GM19351 (cell line): ENCODE results near the gene BABAM2.

Source experiments
- ATAC-seq: cut with Tn5 transposase; IDR thresholded peaks from one replicate; pipeline ENCODE4 v1.9.1; 2021; ENCODE audit warnings: mild to moderate bottlenecking, moderate library complexity; ENCODE audit not compliant: unreplicated experiment

Gene BABAM2

DNA sequence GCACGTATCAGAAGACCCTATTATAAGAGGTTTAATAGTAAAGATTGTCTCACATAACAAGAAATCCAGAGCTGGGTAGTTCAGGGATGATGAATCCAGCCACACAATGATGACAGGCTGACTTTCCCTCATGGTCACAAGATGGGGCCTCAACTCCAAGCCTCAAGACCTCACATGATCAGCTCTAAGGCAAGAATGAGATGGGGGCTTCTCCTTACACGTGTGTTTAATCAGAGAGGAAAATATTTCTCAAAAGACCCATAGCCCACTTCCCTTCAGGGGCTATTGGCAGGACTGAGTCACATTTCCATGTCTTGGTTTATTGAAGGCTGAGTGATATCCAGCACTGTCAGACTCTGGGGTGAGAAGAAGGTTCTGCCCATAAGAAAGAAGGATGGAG is 402.0 kb downstream of the BABAM2 start:
- no peak for ATAC-seq

DNA sequence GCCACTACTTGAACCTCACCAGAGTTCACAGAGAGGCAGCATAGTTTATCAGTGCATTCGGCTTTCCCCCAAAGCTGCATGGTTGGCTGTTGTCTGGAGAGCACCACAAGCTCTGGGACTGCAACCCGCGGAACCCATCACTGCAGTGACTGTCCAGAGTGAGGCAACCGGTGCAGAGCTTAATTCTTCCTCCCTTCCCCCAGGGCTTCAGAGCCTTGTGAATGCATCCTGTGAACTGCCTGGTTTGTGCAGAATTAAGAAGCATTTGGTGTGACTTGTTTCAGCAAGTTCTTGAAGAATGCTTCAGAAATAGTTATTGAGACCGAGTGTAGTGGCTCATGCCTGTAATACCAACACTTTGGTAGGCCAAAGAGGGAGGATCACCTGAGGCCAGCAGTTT is 402.9 kb downstream of the BABAM2 start:
- no peak for ATAC-seq

DNA sequence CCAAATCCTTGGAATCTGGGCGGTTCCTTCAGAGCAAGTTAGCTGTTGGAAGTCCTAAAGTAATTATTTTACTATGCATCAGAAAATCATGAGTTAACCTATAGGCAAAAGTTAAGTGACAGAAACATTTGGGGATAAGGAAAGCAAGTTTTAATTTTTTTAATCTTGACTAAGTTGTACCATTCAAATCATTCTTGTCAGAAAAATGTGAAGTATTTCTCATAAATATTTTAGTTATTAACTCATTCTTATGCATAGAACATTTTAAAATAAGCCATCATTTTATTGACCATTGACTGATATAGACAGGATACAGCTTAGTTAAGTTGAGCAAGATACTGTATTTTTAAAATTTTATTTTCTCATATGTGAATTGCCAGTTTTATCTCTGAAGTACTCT is 403.9 kb downstream of the BABAM2 start:
- no peak for ATAC-seq

DNA sequence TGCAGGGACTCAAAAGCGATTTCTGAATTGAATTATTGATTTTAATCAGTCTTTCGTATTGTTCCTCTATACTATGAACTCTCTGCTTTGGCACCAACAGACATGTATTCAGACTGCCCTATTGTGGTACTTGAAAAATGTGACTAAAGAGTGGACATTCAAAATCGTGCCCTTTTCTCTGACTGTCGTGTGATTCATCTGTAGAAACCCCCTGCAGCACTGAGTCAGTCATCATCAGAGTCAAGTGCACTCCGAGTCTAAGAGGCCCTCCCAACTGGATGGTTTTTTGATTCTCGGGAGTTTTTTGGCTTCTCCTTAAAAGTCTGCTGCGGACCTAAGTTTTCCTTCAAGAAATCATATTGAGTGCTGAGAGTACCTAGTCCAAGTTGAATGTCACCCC is 405.7 kb downstream of the BABAM2 start:
- ATAC-seq, result no peak

DNA sequence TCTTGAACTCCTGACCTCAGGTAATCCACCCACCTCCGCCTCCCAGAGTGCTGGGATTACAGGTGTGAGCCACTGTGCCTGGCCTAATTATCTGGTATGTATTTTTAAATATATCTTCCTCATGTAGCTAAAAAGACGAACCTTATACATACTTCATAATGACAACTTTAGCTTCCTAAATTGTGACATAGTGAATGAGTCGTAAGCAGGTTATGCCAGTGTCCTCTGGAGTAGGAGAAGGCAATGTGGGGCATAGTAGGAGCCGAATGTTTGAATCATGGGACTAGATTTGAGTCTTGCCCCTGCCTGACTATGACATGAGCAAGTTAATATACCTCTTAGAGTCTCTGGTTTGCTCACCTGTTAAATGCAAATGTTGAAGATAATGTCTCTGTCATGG is 406.4 kb downstream of the BABAM2 start:
- ATAC-seq, result no peak

- ATAC-seq, result no peak
Observed at GRCh38 chr2:28297531-28297930, 407.0 kb downstream of the BABAM2 start.

DNA sequence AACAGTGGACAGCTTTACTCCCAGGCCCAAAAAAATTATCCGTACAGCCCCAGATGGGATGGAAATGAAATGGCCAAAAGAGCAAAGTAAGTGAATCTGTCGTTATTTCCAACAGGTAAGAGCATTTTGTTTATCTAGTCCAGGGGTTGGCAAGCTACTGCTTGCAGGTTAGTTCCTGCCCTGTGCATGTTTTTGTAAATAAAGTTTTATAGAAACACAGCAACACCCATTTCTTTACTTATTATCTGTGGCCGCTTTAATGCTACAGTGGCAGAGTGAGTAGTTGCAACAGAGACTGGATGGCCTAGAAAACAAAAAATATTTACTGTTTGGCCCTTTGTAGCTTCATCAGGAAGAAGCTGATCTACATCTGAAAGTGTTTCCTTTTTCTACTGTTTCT is 407.9 kb downstream of the BABAM2 start:
- ATAC-seq, result no peak

- no peak for ATAC-seq
Observed at GRCh38 chr2:28300485-28301341, 410.2 kb downstream of the BABAM2 start.

DNA sequence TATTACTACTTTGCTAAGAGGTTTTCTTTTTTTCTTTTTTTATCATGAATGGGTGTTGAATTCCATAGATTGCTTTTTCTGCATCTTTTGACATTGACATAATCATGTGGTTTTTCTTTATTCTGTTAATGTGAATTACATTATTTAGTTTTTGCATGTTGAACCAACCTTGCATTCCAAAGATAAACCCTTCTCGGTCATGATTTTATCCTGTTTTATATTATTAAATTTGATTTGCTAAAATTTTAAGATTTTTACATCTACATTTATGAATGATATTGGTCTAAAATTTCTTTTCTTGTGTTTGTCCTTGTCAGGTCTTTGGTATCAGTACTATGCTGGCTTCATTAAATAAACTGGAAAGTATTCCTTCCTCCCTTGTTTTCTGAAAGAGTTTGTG is 414.7 kb downstream of the BABAM2 start:
- ATAC-seq, result no peak

DNA sequence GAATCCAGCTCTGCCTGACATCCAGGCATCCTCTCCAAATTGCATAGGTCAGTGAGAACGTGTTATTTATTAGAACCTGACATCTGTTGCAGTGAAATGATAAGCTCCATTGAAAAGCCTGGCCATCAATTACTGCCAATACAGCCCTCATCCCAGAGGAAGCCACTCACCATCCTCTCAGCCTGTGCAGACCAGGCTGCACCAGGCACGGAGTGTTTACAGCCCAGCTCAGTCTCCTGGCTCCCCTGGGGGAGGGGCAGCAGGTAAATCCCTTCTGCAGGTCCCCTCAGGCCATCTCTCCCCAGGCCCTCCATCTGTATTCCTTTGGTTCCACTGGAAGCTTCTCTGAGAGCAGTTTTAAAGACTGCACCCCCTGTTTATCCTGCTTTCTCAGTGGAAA is 419.6 kb downstream of the BABAM2 start:
- no peak for ATAC-seq

DNA sequence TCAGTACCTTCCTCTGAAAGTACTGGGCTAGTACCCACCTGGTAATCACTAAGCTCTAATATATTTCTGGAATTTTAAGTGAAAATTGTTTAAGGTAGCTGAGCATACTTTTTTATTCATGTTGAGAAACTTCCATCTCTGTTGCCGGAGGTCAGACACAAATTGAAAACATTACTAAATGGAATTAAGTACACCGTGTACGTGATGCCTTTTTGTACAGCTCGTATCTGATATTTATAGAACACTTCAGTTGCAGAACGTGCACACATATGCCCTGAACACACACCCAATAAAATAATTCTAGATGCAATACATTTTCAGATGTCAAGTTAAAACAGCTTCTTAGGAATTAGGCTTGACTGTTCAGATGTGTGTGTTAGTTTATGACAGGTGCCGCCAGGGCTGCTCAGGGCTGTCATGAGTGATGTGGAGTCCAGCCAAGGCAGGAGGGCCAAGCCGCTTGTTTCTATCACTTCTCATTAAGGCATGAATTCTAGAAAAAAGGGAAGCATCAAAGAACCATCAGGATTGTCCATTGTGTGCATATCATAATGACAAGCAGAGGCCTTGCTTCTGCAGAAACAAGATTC is 421.2 kb downstream of the BABAM2 start:
- no peak for ATAC-seq

- no peak for ATAC-seq
Observed at GRCh38 chr2:28312307-28313219, 422.0 kb downstream of the BABAM2 start.

DNA sequence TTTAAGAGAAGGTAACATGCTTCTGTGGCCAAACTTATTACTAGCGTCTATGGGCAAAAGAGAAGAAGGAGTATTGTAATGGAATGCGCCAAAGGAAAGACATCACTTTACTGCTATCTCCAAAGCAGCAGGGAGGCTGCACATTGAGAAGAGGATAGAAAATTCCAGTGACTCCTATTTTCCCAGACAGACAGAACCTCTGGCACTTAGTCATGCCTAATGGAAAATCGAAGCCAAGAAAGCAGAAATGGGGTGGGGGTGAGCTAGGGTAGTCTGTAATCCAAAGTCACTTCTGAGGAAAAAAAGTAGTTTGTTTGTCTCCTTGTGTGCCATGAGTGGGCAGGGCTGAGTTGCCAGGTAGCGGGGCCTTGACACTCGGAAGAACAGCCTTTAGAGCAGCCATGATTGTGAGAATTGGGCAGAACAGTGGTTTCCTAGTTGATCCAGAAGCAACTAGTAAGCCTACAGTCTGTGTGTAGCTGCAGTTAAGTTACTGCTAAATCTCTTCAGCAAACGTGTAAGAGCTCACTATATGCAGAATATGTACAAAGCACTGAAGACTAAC is 422.8 kb downstream of the BABAM2 start:
- no peak for ATAC-seq

- ATAC-seq, result no peak
Observed at GRCh38 chr2:28314968-28315367, 424.4 kb downstream of the BABAM2 start.

GRCh38 chr2:28316546-28317335 is 426.2 kb downstream of the BABAM2 start:
- no peak for ATAC-seq

DNA sequence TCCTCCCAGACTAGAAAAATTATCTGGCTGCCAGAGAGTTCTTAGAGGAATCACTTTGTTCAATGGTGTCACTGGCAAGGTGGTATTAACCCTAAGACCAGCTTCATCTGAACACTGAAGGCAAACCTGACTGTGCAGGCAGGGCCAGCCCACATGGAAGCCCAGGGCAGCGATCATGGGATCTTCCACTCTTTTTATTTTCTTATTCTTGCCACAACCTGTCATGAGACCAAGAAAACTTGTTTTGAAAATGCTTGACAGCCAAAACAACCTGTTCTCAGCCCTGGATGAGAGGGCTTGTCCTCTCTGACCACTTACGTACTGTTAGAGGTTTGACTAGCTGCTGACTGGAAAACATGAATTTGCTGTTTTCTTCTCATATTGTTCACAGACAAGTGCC is 426.9 kb downstream of the BABAM2 start:
- ATAC-seq, result no peak

- no peak for ATAC-seq
Observed at GRCh38 chr2:28318023-28318422, 427.5 kb downstream of the BABAM2 start.

DNA sequence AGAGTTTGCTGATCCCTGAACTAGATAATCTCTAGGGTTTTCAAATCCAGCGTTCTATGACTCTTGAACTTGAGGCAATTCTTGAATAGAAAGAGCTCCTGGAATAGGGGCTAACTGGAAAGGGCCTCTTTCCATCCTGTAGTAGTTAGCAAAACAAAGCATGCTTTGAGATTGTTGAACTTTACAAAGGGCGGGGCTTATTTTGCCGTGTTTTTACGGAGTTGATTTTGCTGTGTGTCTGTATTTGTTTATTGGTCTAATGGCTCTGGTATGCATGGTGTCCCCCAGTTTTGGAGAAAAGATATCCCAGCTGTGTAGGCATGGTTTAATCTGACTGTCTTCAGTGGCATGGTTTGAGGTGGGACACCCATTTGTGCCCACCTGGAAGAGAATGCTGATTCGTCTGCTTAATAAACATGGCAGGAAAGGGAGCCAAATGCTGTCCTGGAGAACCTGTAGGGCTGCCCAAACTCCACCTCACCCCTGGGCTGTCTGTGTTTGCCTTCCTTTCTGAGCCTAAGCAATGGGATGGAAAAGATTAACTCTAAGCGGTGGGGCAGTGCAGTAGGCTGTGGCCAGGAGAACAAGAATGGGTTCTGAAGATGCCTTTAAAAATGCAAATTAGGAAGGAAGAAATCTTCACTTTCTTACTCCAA is 428.1 kb downstream of the BABAM2 start:
- no peak for ATAC-seq

GRCh38 chr2:28319118-28320008 is 428.8 kb downstream of the BABAM2 start:
- no peak for ATAC-seq
